Activated CD4-positive, alpha-beta memory T cell treated with anti-CD3 and anti-CD28 coated beads for 36 hours (primary cell): Measurements from ENCODE around the gene DPEP3. TPM values are rescaled to one million over a fixed set of nuclear protein-coding genes. Genes with fewer than 3 reads are reported as not detected.
A peak's percentile ranks its signal among the peaks of the same experiment; 100 is the strongest.
"Not testable (repeated sequence)": the region's sequence is repeated elsewhere in the genome, so short reads cannot be mapped to it uniquely, and the experiment has no call there.

Experiments
- CTCF ChIA-PET: fragments of 350-600 bp; sonication (Branson Sonifier 250); formaldehyde crosslinking; loops from one replicate; lab custom pipeline; 2021; ENCODE audit warnings: antibody characterized with exemption, inconsistent platforms; lab: Charles Lee
- POLR2A ChIA-PET: fragments of 350-600 bp; sonication (Branson Sonifier 250); formaldehyde crosslinking; loops from one replicate; lab custom pipeline; 2021; ENCODE audit warnings: antibody characterized with exemption; lab: Charles Lee
- DNase-seq: peaks from one replicate; pipeline ENCODE4 v3.0.0-alpha.2; 2020
- H3K27ac Mint-ChIP-seq: one replicate; pipeline ENCODE4 v1.8.0; 2021; ENCODE audit warnings: mixed read lengths
- H3K27me3 Mint-ChIP-seq: one replicate; pipeline ENCODE4 v1.8.0; 2021; ENCODE audit warnings: mixed read lengths
- H3K36me3 Mint-ChIP-seq: one replicate; pipeline ENCODE4 v1.8.0; 2021; ENCODE audit warnings: mixed read lengths
- H3K4me1 Mint-ChIP-seq: one replicate; pipeline ENCODE4 v1.8.0; 2021; ENCODE audit warnings: low read depth, mixed read lengths
- H3K4me3 Mint-ChIP-seq: one replicate; pipeline ENCODE4 v1.8.0; 2021; ENCODE audit warnings: mild to moderate bottlenecking, mixed read lengths
- H3K9me3 Mint-ChIP-seq: one replicate; pipeline ENCODE4 v1.8.0; 2021; ENCODE audit warnings: mixed read lengths
- intact Hi-C: fragments of 100-400 bp; cut with micrococcal nuclease; formaldehyde crosslinking; loops from one replicate; pipeline ENCODE4 v1.15.1; 2023
- total RNA-seq, 2 experiments: library from RNA; stranded (reverse); gene quantifications; one replicate each; pipeline ENCODE4 v1.2.3, GENCODE V29; 2021

The DPEP3 gene
- total RNA-seq, 2 experiments from 2014 or later = not detected

DNA sequence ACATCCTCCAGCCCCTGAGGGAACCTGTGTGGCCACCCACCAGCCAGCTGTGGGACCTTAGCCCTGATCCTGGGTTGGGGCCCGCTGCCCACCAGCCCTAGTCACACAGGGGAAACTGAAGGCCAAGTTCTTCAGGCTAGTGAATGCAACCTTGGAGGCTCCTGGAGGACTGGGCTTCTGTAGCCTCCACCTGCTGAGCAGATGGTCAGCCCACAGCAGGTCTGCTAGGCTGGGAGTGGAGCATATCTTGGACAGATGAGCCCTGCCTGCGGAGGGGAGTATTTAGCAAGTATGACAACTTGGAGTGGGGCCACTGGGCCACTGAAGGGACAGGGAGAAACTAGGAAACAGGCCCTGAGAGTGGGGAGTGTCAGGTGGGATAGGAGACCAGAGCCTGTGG is 4.1 kb downstream of the DPEP3 start:
- no peak overlapping the region for H3K27ac Mint-ChIP-seq
- intact Hi-C loops = no loop called here
- no peaks in the 10 kb centered on the region for H3K4me1 Mint-ChIP-seq
- no peaks in the 10 kb centered on the region for H3K27me3 Mint-ChIP-seq
- no peaks in the 10 kb centered on the region for H3K9me3 Mint-ChIP-seq
- ChIA-PET POLR2A (no interaction called here), CTCF (interaction anchor here (1.2 kb wide), 1 partner anchor 92 kb away, joined by 5 read pairs; no protein-coding TSS in a partner anchor)
- no peak for DNase-seq
- no peak overlapping the region for H3K4me3 Mint-ChIP-seq
- no peaks in the 10 kb centered on the region for H3K36me3 Mint-ChIP-seq

DNA sequence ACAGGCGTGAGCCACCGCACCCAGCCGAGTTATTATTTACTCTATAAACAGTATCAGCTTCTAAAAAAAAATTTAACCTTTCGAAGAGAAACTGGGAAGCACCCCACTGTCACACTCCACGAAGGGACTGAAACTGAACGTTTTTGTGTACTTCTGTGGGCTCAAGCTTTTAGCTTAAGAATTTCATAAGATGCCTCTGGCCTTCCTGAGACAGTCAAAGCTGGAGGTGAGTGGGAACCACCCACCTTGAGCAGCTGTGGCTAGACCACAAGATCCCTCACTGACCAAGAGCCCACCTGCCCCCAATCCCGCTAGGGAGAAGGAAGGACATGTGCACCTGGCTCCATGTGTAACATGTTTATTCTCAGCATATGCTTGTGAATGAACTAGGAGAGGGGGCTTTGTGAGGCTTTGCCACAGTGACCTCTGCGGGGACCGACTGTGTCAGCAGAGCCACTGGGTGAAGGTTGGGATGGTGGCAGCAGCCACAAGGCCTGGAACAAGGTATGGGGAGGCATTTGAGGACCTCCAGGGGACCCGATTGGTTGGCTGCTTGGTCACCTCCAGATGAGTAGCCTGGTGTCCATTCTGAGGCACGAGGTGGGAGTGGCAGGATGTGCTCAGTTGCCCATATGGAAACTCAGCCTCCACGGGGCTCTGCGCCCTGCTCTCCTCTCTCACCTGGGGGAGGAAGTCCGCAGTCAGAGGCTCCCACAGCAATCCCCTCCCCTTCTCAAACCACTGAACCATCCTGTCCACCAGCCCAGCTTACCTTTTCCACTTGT is 4.8 kb downstream of the DPEP3 start:
- no peaks in the 10 kb centered on the region for H3K36me3 Mint-ChIP-seq
- no peak overlapping the region for H3K27ac Mint-ChIP-seq
- no peak for DNase-seq
- intact Hi-C loops = no loop called here
- no peaks in the 10 kb centered on the region for H3K4me1 Mint-ChIP-seq
- CTCF ChIA-PET = interaction anchor here (1.1 to 1.2 kb wide), 2 partner anchors 65 to 92 kb away, joined by 3 to 5 read pairs; no protein-coding TSS in a partner anchor
- no peak overlapping the region for H3K4me3 Mint-ChIP-seq
- H3K27me3 Mint-ChIP-seq = no peaks in the 10 kb centered on the region
- no peaks in the 10 kb centered on the region for H3K9me3 Mint-ChIP-seq
- POLR2A ChIA-PET = no interaction called here

DNA sequence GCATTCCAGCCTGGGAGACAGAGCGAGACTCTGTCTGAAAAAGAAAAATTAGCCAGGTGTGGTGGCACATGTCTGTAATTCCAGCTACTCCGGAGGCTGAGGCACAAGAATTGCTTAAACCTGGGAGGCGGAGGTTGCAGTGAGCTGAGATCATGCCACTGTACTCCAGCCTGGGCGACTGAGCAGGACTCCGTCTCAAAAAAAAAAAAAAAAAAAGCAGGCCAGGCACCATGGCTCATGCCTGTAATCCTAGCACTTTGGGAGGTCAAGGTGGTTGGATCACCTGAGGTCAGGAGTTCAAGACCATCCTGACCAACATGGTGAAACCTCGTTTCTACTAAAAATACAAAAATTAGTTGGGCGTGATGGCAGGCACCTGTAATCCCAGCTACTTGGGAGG is 8.0 kb downstream of the DPEP3 start:
- intact Hi-C loops, H3K27ac Mint-ChIP-seq: not testable (repeated sequence)

DNA sequence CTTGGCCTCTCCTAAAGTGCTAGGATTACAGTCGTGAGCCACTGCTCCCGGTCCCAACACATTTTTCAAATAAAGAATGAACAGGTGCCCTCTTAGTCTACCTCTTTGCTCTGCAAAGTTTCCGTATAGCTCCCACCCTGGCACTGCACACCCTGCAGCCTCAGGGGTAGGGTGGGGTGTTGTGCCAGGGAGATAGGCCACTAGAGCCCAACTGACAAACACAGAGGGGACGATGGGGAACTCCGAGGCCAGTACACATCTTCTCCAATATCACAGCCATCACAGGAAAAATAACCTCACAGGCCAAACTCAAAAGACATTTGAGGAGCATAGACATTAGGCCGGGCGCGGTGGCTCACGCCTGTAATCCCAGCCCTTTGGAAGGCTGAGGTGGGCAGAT is 9.2 kb downstream of the DPEP3 start:
- no peak overlapping the region for H3K4me3 Mint-ChIP-seq
- no peaks in the 10 kb centered on the region for H3K27me3 Mint-ChIP-seq
- H3K9me3 Mint-ChIP-seq = no peaks in the 10 kb centered on the region
- DNase-seq = no peak
- ChIA-PET POLR2A (no interaction called here), CTCF (no interaction called here)
- no peak overlapping the region for H3K27ac Mint-ChIP-seq
- intact Hi-C loops = no loop called here
- peaks cover 18% of the 10 kb centered on the region for H3K4me1 Mint-ChIP-seq
- no peaks in the 10 kb centered on the region for H3K36me3 Mint-ChIP-seq

More for the DNA sequence above, 8.0 kb downstream of the DPEP3 start:
- H3K4me3 Mint-ChIP-seq, H3K36me3 Mint-ChIP-seq, H3K9me3 Mint-ChIP-seq, H3K27me3 Mint-ChIP-seq, POLR2A ChIA-PET, DNase-seq: not testable (repeated sequence)
- CTCF ChIA-PET = interaction anchor here (1.2 kb wide), 1 partner anchor 68 kb away, joined by 4 read pairs; no protein-coding TSS in a partner anchor
- H3K4me1 Mint-ChIP-seq = peaks cover 11% of the 10 kb centered on the region

DNA sequence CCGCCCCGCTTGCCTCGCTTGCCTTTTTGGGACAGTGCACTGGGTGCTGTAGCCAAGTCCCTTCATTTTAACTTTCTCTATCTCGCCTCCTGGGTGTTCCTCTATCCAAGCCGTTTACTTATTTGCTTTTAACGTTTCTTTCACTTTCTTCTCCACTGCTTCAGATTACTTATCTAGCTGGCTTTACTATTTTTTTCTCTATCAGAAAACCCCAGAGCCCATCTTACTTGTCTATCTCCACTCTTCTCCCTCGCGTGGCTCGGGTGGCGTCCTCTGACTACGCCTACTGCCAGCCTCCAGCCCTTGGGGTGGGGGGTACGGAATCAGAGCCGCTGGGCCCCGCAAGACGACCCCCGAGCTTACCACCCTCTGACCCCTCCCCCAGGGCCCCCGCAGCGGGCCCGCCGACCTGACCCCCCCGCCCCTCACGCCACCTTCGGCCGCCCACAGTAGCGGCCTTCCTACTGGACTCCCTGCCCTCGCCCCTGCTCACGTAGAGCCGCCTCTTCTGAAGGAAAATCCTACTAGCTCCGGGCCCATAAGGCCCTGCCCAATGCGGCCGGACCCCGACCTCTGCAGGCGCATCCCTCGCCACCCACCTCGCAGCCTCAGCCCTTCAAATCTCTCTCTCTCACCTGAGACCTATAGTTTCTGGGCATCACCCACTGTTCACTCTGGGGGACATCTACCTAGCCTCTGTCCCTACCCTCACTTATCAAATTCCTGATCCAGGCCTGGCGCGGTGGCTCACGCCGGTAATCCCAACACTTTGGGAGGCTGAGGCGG is 10.9 kb downstream of the DPEP3 start:
- CTCF ChIA-PET = no interaction called here
- DNase-seq = no peak
- peaks cover 18% of the 10 kb centered on the region for H3K4me1 Mint-ChIP-seq
- peak overlapping the region; percentile 99 for H3K4me3 Mint-ChIP-seq
- H3K9me3 Mint-ChIP-seq = no peaks in the 10 kb centered on the region
- intact Hi-C loops = loop anchor here (2.0 kb wide), 2 partner anchors 29 to 71 kb away; partner anchors contain the start of gene DPEP2
- no peaks in the 10 kb centered on the region for H3K36me3 Mint-ChIP-seq
- H3K27ac Mint-ChIP-seq = peak overlapping the region; percentile 71
- POLR2A ChIA-PET = interaction anchor here (0.8 to 1.7 kb wide), 2 partner anchors 33 to 37 kb away, joined by 3 to 6 read pairs; partner anchors contain the start of gene PSMB10
- H3K27me3 Mint-ChIP-seq = no peaks in the 10 kb centered on the region

DNA sequence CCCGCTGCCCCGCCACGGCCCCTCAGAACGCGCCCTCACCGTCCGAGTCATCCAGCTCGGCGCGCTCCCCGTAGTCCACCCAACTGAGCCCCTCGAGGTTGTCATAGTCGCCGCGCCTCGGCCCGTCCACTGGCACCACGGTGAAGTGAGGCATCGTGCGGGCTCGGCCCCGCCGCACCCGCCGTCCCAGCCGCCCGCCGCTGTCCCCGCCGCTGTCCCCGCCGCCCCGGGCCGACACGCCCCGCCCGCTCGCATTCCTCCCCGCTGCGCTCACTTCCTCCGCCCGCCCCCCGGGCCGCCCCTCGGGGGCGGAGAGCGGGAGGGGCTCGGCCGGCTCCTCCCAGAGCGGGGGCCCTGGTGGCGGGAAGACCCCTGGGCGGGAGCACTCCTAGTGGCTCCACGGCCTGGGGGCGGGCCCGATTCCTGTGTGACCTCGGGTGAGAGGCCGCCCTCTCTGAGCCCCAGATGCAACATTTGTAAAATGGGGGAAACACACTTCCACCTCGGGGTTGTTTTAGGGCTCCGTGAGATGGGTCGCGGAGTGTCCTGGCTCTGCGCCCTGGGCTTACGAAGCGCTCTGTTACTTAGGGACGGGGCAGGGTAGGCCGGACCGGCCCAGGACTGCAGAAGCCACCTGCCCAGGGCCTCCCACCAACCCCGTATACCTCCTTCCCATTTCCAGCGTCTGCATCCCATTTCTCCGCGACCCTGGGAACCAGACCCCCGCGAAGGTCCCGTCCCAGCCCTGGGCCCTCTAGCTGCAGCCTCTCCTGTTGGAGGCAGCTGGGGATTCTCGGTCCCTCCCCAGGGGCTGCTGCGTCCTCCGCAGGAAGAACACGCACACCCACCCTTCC is 11.7 kb downstream of the DPEP3 start, which contains the start of gene SLC12A4:
TSS of gene SLC12A4 (minus strand) at position 238 of the 854 bp plus-strand sequence. CDS start at position 154, 84 bp downstream.
- H3K36me3 Mint-ChIP-seq = no peaks in the 10 kb centered on the region
- intact Hi-C loops = loop anchor here (1.0 to 2.0 kb wide), 3 partner anchors 30 to 72 kb away; partner anchors contain the start of genes DPEP2 and PSMB10
- peaks cover 18% of the 10 kb centered on the region for H3K4me1 Mint-ChIP-seq
- H3K27ac Mint-ChIP-seq = peak within 1 kb of the TSS; percentile 78
- H3K4me3 Mint-ChIP-seq = peak within 1 kb of the TSS; percentile 99
- H3K27me3 Mint-ChIP-seq = no peaks in the 10 kb centered on the region
- DNase-seq = peak; percentile 94
- no peaks in the 10 kb centered on the region for H3K9me3 Mint-ChIP-seq
- ChIA-PET CTCF (interaction anchor here (0.7 kb wide), 1 partner anchor 422 kb away, joined by 3 read pairs; no protein-coding TSS in a partner anchor), POLR2A (interaction anchor here (0.8 to 1.7 kb wide), 2 partner anchors 32 to 101 kb away, joined by 3 to 6 read pairs; partner anchors contain the start of gene PSMB10)

DNA sequence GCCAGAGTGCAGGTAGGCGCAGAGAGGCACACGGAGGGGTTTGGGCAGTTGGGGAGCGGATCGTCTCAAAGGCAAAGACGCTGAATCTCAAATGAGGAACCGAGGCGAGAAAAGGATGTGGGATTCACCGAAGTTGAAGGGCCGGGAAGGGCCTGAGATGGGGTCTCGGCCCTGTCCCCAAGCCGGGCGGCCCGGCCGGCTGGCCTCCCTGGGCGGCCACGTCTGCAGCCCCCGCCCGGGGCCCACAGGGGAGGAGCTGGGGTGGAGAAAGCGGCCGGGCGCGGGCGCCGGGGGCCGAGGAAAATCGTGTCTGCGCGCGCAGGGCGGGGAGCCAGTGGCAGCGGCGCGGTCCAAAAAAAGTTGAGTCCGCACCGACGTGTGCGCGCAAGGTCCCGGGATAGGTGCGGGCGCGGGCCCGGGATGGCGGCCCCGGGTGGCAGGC is 12.3 kb downstream of the DPEP3 start:
- H3K27ac Mint-ChIP-seq = peak overlapping the region; percentile 78
- H3K9me3 Mint-ChIP-seq = no peaks in the 10 kb centered on the region
- no peaks in the 10 kb centered on the region for H3K36me3 Mint-ChIP-seq
- ChIA-PET POLR2A (interaction anchor here (0.8 to 1.7 kb wide), 2 partner anchors 31 to 102 kb away, joined by 3 to 6 read pairs; partner anchors contain the start of gene PSMB10), CTCF (interaction anchor here (0.7 kb wide), 1 partner anchor 421 kb away, joined by 3 read pairs; no protein-coding TSS in a partner anchor)
- H3K27me3 Mint-ChIP-seq = no peaks in the 10 kb centered on the region
- peak overlapping the region; percentile 99 for H3K4me3 Mint-ChIP-seq
- DNase-seq = peak; percentile 47
- intact Hi-C loops = loop anchor here (1.0 to 2.0 kb wide), 3 partner anchors 31 to 73 kb away; partner anchors contain the start of genes DPEP2 and PSMB10
- H3K4me1 Mint-ChIP-seq = peaks cover 18% of the 10 kb centered on the region

DNA sequence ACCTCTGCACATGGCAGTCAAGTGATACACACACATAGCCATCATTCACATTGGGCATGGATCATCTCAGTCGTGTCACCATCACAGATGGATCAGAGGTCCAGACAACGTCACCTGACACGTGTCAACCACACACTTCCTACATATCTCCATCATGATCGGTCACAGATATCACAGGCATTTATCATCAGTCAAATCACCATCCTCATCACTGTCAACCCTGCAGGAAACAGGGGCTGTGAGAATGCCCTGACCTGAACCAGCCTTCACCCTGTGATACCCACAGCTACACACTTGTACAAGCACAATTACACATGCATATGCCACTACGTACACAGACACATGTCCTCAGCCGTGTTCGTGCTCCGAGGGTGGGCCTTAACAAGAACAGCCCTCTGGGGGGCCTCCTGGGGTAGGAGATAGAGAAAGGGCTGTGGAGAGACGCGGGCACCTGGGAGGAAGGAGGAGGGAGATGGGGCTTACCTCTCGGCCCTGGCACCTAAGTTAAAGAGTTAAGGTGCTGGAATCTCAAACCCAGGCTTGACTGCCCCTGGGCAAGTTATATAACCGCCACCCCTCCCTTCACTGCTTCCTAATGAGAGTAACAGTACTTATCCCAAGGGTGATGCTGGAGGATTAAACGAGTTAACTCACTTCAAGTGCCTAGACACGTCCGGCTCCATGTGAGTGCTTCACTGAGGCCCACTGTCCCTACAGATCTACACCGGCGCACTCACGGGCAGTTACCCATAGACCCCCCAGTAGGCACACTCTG is 12.9 kb downstream of the DPEP3 start:
- intact Hi-C loops = no loop called here
- Mint-ChIP-seq H3K27ac (peak overlapping the region; percentile 78), H3K27me3 (no peaks in the 10 kb centered on the region), H3K36me3 (peaks cover 3% of the 10 kb centered on the region), H3K4me1 (peaks cover 18% of the 10 kb centered on the region), H3K4me3 (peak overlapping the region; percentile 99), H3K9me3 (no peaks in the 10 kb centered on the region)
- POLR2A ChIA-PET = interaction anchor here (0.8 kb wide), 1 partner anchor 102 kb away, joined by 3 read pairs; no protein-coding TSS in a partner anchor
- DNase-seq = peak; percentile 62
- CTCF ChIA-PET = interaction anchor here (0.7 to 1.3 kb wide), 4 partner anchors 26 to 420 kb away, joined by 3 to 4 read pairs (median 3); no protein-coding TSS in a partner anchor

DNA sequence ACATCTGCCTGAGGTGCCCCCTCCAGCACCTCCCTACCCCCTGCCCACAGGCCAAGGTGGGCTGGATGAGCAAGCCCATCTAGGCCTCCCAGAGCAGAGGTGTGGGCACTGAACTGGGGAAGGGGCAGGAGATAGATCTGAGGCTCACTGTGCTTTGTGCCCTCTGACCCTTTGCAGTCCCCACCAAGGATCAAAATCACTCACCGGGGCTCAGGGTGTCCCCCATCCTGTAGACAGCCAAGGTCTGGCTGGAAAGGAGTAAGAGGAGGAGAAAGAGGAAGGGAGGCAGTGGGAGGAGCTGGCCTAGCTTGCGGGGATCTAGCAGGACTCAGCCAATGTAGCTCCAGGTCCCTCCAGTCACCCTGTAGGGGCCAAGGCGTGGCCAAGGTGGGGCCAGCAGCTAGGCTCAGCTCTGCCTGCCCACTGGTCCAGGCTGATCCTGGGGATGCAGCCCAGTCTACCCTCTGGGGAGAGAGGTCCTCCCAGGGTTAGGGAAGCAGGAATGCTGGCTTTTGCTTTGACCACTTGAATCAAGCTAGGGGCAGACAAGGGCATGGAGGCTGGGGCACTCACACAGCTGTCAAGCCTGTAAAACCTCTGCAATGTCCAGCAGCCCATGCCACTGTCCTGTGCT is 13.6 kb downstream of the DPEP3 start:
- H3K27me3 Mint-ChIP-seq = no peaks in the 10 kb centered on the region
- intact Hi-C loops = no loop called here
- no peaks in the 10 kb centered on the region for H3K9me3 Mint-ChIP-seq
- no peak overlapping the region for H3K27ac Mint-ChIP-seq
- ChIA-PET POLR2A (no interaction called here), CTCF (interaction anchor here (1.1 to 1.3 kb wide), 3 partner anchors 25 to 74 kb away, joined by 3 to 4 read pairs (median 3); no protein-coding TSS in a partner anchor)
- peaks cover 3% of the 10 kb centered on the region for H3K36me3 Mint-ChIP-seq
- no peak for DNase-seq
- peaks cover 18% of the 10 kb centered on the region for H3K4me1 Mint-ChIP-seq
- H3K4me3 Mint-ChIP-seq = peak overlapping the region; percentile 99
